Esophagus squamous epithelium (tissue), 4 donors: Measurements from ENCODE around the gene ANAPC4.

ENCODE experiments used
- POLR2A ChIP-seq, 4 donors: fragments of 450-650 bp; IDR thresholded peaks; one replicate each; pipeline ENCODE4 v1.6.1; 2017; ENCODE audit warnings: antibody characterized with exemption in 4 of 4, mild to moderate bottlenecking in 4 of 4, moderate library complexity in 3 of 4
- TF ChIP-seq, protein P1 (sequence below), 6 experiments: fragments of 450-650 bp in 4 of 6; fragments of 200-600 bp in 2 of 6; sonication (generic) in 2 of 6; IDR thresholded peaks; one replicate each; pipeline ENCODE4 v1.5.1; 2016 to 2019; ENCODE audit warnings: antibody characterized with exemption in 6 of 6, mild to moderate bottlenecking in 4 of 6, moderate library complexity in 4 of 6

DNA sequence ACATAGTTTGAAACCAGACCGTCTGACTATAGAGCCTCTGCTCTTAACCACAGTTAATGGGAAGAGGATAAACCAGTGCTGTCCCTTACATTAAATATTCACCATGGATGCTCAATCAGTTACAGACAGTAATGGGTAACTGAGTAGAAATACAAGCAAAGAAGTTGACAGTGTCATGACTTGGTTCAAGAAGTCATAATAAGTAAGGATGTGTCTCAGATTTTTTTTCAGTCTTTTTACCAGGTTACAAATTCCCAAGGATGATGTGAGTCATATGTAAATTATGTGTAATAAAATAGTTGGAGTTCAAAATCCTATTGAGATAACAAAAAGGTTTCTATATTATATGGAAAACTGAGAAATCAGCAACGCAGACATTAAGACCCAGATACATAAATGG lies 33.4 kb upstream of the ANAPC4 start:
- TF ChIP-seq, protein P1, sequence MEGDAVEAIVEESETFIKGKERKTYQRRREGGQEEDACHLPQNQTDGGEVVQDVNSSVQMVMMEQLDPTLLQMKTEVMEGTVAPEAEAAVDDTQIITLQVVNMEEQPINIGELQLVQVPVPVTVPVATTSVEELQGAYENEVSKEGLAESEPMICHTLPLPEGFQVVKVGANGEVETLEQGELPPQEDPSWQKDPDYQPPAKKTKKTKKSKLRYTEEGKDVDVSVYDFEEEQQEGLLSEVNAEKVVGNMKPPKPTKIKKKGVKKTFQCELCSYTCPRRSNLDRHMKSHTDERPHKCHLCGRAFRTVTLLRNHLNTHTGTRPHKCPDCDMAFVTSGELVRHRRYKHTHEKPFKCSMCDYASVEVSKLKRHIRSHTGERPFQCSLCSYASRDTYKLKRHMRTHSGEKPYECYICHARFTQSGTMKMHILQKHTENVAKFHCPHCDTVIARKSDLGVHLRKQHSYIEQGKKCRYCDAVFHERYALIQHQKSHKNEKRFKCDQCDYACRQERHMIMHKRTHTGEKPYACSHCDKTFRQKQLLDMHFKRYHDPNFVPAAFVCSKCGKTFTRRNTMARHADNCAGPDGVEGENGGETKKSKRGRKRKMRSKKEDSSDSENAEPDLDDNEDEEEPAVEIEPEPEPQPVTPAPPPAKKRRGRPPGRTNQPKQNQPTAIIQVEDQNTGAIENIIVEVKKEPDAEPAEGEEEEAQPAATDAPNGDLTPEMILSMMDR (IDR thresholded peaks at IDR 0.05), result no peak
- TF ChIP-seq POLR2A (IDR thresholded peaks at IDR 0.05), result no peak
